GM18873 (cell line): Measurements from ENCODE around the gene TBC1D2.

Experiments
- ATAC-seq: cut with Tn5 transposase; IDR thresholded peaks from one replicate; pipeline ENCODE4 v1.9.1; 2021; ENCODE audit warnings: mild to moderate bottlenecking, moderate library complexity, moderate number of reproducible peaks; ENCODE audit not compliant: unreplicated experiment, low FRiP score

The TBC1D2 gene

GRCh38 chr9:98193336-98193944 is 62.0 kb downstream of the TBC1D2 start:
- no peak for ATAC-seq

DNA sequence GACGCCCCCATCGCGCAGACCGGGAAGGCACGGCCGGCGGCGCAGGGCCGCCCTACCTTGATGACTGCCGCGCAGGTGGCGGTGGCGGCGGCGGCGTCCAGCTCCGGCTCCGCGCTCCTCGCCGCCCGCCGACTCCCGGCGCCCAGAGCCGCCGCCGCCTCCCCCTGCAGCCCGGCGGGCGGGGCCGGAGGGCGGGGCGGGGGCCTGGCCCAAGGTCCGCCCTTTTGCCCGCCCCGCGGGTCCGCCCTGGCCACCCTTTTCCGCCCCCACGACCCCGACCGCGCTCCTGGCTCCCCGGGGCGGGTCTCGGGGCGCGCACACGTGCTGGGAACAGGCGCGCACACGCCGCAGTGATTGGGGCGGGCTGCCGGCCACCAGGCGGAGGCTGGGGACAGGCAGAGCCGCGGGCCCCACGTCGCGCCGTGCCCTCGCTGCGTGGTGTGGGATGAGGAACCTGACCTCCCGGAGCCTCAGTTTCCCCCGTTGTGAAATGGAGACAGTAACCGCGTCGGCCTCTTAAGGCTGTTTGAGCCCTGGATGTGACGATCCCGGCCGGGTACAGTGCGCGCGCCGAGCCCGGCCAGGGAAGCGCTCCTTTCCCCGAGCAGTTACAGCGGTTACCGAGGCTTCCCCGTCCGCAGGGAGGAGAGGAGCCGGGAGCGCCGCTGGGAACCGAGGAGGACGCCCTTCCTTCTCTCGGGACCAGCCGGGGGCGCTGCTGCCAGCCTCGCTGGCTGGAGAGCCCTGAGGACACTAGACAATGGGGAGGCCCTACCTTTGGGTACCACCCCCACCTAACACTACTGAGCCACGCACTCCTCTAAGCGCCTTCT is 62.7 kb downstream of the TBC1D2 start, which contains the start of gene CORO2A:
CORO2A (minus strand) TSS at position 135 of the 833 bp plus-strand sequence. CDS start 34,977 bp downstream, outside the sequence.
- no peak for ATAC-seq

GRCh38 chr9:98191671-98192502 is 63.6 kb downstream of the TBC1D2 start:
- ATAC-seq: no peak

GRCh38 chr9:98191181-98191608 is 64.3 kb downstream of the TBC1D2 start:
- ATAC-seq: no peak

- ATAC-seq: no peak
Measured at GRCh38 chr9:98190757-98191105, 64.7 kb downstream of the TBC1D2 start.

- ATAC-seq: no peak
Measured at GRCh38 chr9:98189412-98189811, 66.0 kb downstream of the TBC1D2 start.

DNA sequence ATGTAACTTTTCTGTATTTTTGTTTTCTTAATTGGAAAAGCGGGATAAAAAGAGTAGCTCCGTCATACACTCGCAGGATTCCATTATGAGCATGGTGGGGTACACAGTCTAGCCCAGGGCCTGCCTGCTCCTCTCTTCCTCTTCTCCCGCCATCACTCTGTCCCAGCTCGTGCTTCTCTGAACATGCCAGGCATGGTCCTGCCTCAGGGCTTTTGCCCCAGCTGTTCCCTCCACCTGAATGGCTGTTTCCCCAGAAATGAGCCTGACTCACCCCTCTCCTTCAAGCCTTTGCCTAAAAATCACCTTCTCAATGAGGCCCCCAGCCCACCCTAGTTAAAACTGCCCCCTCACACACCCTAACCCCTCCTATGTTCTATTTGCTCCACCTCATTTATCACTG is 67.5 kb downstream of the TBC1D2 start:
- ATAC-seq: no peak

GRCh38 chr9:98186236-98186635 is 69.2 kb downstream of the TBC1D2 start:
- ATAC-seq: no peak

DNA sequence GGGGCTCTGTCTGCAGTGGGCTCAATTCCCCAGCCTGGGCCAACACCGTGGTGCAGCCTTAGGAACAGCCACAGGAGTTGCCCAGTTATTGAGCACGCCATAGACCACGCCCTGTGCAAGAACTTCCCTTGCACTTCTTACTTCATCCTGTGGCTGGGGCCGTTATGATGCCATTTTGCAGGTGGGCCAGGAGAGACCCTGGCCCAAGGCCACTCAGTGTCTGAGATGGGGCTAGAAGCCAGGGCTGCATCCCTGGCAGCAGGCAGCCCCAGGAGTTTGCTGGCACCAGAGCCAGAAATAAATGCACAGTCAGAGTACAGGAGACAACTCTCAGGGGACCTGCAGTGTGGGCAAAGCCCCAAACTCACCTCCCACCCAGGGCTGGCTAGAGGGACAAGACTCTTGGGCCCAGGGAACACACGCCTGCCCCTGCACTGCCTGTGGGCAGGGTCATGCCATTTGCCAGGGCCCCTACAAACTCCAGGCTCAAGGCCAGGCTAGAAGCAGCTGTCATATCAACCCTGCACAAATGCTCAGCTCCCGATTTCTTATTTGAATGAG is 69.8 kb downstream of the TBC1D2 start:
- ATAC-seq: no peak

GRCh38 chr9:98185021-98185567 is 70.4 kb downstream of the TBC1D2 start:
- no peak for ATAC-seq

DNA sequence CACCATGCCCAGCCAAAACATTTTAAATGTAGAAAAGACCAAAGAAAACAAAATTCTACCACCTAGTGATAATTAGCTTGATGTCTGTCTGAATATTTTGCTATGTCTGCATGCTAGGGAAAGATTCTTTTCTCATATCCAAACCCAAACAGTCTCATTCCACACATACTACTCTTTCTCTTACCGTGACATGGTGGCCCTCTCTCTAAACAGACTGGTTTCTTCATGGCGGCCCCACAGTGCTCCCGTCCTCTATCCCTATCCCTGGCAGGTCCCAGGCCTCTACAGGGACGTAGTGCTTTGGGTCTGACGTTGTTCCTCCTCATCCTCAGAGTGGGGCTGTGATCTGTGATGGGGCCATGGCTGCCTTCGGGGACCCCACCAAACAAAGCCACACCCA is 71.1 kb downstream of the TBC1D2 start:
- no peak for ATAC-seq

GRCh38 chr9:98182889-98183599 is 72.4 kb downstream of the TBC1D2 start:
- ATAC-seq: no peak

GRCh38 chr9:98182069-98182820 is 73.2 kb downstream of the TBC1D2 start:
- ATAC-seq: no peak

- no peak for ATAC-seq
Measured at GRCh38 chr9:98181746-98182068, 73.7 kb downstream of the TBC1D2 start.

DNA sequence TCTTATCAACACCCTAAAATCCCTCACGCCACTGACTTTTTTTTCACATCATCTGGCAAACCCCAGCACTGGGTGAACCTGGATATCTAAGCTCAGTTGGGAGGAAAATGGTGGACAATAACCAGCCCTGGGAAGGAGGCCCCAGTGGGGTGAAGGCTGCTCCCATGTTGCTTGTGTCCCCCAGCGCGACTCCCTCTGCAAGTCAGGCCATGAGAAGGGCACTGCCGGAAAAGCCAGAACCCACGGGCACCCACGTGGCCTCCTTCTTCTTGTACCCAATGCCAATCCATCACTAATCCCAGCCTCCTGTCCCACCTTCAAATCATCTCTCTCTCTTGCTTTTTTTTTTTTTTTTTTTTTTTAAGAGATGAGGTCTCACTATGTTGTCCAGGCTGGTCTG is 74.5 kb downstream of the TBC1D2 start:
- ATAC-seq: no peak

- no peak for ATAC-seq
Measured at GRCh38 chr9:98178874-98179850, 76.3 kb downstream of the TBC1D2 start.

GRCh38 chr9:98176391-98177259 is 78.8 kb downstream of the TBC1D2 start:
- ATAC-seq: no peak
